Dedifferentiated amniotic fluid mesenchymal stem cell (primary cell): ENCODE data around the gene SSTR5.
A peak's percentile ranks its signal among the peaks of the same experiment; 100 is the strongest.
"Not testable (repeated sequence)": the region's sequence is repeated elsewhere in the genome, so short reads cannot be mapped to it uniquely, and the experiment has no call there.

ENCODE experiments used
- DNase-seq: peaks from one replicate; pipeline ENCODE4 v3.0.0-alpha.2; 2016; ENCODE audit errors: extremely low spot score

The SSTR5 gene

GRCh38 chr16:1072526-1073261 lies at the start of gene SSTR5:
Gene SSTR5, plus strand, starts transcription at chr16:1072747. Its CDS starts 6,122 bp downstream, at chr16:1078869.
- no peak for DNase-seq

GRCh38 chr16:1024138-1024537 lies 48.4 kb upstream of the SSTR5 start:
- DNase-seq = no peak

- DNase-seq = not testable (repeated sequence)
Measured at GRCh38 chr16:1025183-1025809, 47.3 kb upstream of the SSTR5 start.

GRCh38 chr16:1026057-1026783 lies 46.3 kb upstream of the SSTR5 start:
- DNase-seq = no peak

GRCh38 chr16:1026784-1027500 lies 45.6 kb upstream of the SSTR5 start:
- no peak for DNase-seq

- DNase-seq = no peak
Measured at GRCh38 chr16:1027501-1027815, 45.1 kb upstream of the SSTR5 start.

- DNase-seq = no peak
Measured at GRCh38 chr16:1028056-1028455, 44.5 kb upstream of the SSTR5 start.

GRCh38 chr16:1028524-1029258 lies 43.9 kb upstream of the SSTR5 start:
- no peak for DNase-seq

- DNase-seq = no peak
Measured at GRCh38 chr16:1029259-1029545, 43.3 kb upstream of the SSTR5 start.

GRCh38 chr16:1030473-1030901 lies 42.1 kb upstream of the SSTR5 start:
- DNase-seq = no peak

GRCh38 chr16:1031666-1032065 lies 40.9 kb upstream of the SSTR5 start:
- DNase-seq = no peak

- no peak for DNase-seq
Measured at GRCh38 chr16:1032607-1033006, 39.9 kb upstream of the SSTR5 start.

- no peak for DNase-seq
Measured at GRCh38 chr16:1033128-1033679, 39.3 kb upstream of the SSTR5 start.

GRCh38 chr16:1034230-1035065 lies 38.1 kb upstream of the SSTR5 start:
- DNase-seq = no peak

GRCh38 chr16:1035066-1035415 lies 37.5 kb upstream of the SSTR5 start:
- DNase-seq = no peak

- no peak for DNase-seq
Measured at GRCh38 chr16:1036166-1036565, 36.4 kb upstream of the SSTR5 start.

GRCh38 chr16:1036726-1037393 lies 35.7 kb upstream of the SSTR5 start:
- peak; percentile 16 for DNase-seq

- no peak for DNase-seq
Measured at GRCh38 chr16:1037394-1038257, 34.9 kb upstream of the SSTR5 start.

GRCh38 chr16:1038932-1039331 lies 33.6 kb upstream of the SSTR5 start:
- DNase-seq = no peak
